Progenitor cell of endocrine pancreas (in vitro differentiated cells): Measurements from ENCODE around the gene NTF4. TPM values are rescaled to one million over a fixed set of nuclear protein-coding genes. Genes with fewer than 3 reads are reported as not detected.
A peak's percentile ranks its signal among the peaks of the same experiment; 100 is the strongest.

Source experiments
- DNase-seq: peaks from one replicate; pipeline ENCODE4 v3.0.0; 2021; ENCODE audit warnings: low spot score; ENCODE audit not compliant: unreplicated experiment
- H3K27ac Mint-ChIP-seq: 2 replicates; pipeline ENCODE4 v1.8.0; 2021; ENCODE audit warnings: mild to moderate bottlenecking, moderate library complexity, mixed read lengths
- H3K27me3 Mint-ChIP-seq: 2 replicates; pipeline ENCODE4 v1.8.0; 2021; ENCODE audit warnings: mixed read lengths
- H3K36me3 Mint-ChIP-seq: 2 replicates; pipeline ENCODE4 v1.8.0; 2022; ENCODE audit warnings: mixed read lengths; ENCODE audit not compliant: insufficient read depth
- H3K4me1 Mint-ChIP-seq: 2 replicates; pipeline ENCODE4 v1.8.0; 2021; ENCODE audit warnings: low read depth, mixed read lengths
- H3K4me3 Mint-ChIP-seq: 2 replicates; pipeline ENCODE4 v1.8.0; 2021; ENCODE audit warnings: low read depth, mild to moderate bottlenecking, moderate library complexity, mixed read lengths
- H3K9me3 Mint-ChIP-seq: 2 replicates; pipeline ENCODE4 v1.8.0; 2021; ENCODE audit warnings: low read depth, mixed read lengths
- CTCF ChIP-seq: fragments of 200-600 bp; sonication (generic); IDR thresholded peaks from one replicate; pipeline ENCODE4 v1.5.0; 2021; ENCODE audit warnings: antibody characterized with exemption, mild to moderate bottlenecking; ENCODE audit not compliant: unreplicated experiment
- total RNA-seq: library from RNA; stranded (reverse); gene quantifications from 2 replicates; pipeline ENCODE4 v1.2.1, GENCODE V29; 2021

NTF4 gene
- total RNA-seq, 1 donor from 2014 or later = 0.91 TPM

- Mint-ChIP-seq H3K4me3 (no peak overlapping the region), H3K27ac (no peak overlapping the region), H3K27me3 (no peaks in the 10 kb centered on the region), H3K9me3 (no peaks in the 10 kb centered on the region), H3K4me1 (no peaks in the 10 kb centered on the region), H3K36me3 (peaks cover 29% of the 10 kb centered on the region)
- no peak for DNase-seq
- TF ChIP-seq CTCF = no peak
These were observed 38.9 kb upstream of the NTF4 start for GRCh38 chr19:49103331-49104085.

- H3K27ac Mint-ChIP-seq = no peak overlapping the region
- no peaks in the 10 kb centered on the region for H3K4me1 Mint-ChIP-seq
- H3K9me3 Mint-ChIP-seq = no peaks in the 10 kb centered on the region
- H3K36me3 Mint-ChIP-seq = peaks cover 31% of the 10 kb centered on the region
- TF ChIP-seq CTCF = no peak
- H3K4me3 Mint-ChIP-seq = no peak overlapping the region
- DNase-seq = no peak
- no peaks in the 10 kb centered on the region for H3K27me3 Mint-ChIP-seq
These were observed 37.7 kb upstream of the NTF4 start for GRCh38 chr19:49102303-49102702.

GRCh38 chr19:49101160-49101559, 36.5 kb upstream of the NTF4 start:
- H3K27me3 Mint-ChIP-seq = no peaks in the 10 kb centered on the region

GRCh38 chr19:49098795-49099194, 34.2 kb upstream of the NTF4 start:
- no peak for DNase-seq
- Mint-ChIP-seq H3K27ac (no peak overlapping the region), H3K27me3 (no peaks in the 10 kb centered on the region), H3K4me1 (no peaks in the 10 kb centered on the region), H3K4me3 (no peak overlapping the region), H3K36me3 (peaks cover 22% of the 10 kb centered on the region), H3K9me3 (no peaks in the 10 kb centered on the region)
- no peak for TF ChIP-seq CTCF

More at GRCh38 chr19:49101160-49101559, 36.5 kb upstream of the NTF4 start:
- no peak for DNase-seq
- no peak for TF ChIP-seq CTCF
- Mint-ChIP-seq H3K36me3 (peaks cover 24% of the 10 kb centered on the region), H3K27ac (no peak overlapping the region), H3K4me3 (no peak overlapping the region), H3K4me1 (no peaks in the 10 kb centered on the region), H3K9me3 (no peaks in the 10 kb centered on the region)

- Mint-ChIP-seq H3K27ac (no peak overlapping the region), H3K4me1 (no peaks in the 10 kb centered on the region), H3K27me3 (no peaks in the 10 kb centered on the region), H3K9me3 (no peaks in the 10 kb centered on the region), H3K36me3 (peaks cover 22% of the 10 kb centered on the region), H3K4me3 (no peak overlapping the region)
- DNase-seq = peak; percentile 70
- TF ChIP-seq CTCF = peak; percentile 98
These were observed 33.1 kb upstream of the NTF4 start for GRCh38 chr19:49097453-49098288.
